Measurements from ENCODE around the gene TSPYL1.

TSPYL1 gene

DNA sequence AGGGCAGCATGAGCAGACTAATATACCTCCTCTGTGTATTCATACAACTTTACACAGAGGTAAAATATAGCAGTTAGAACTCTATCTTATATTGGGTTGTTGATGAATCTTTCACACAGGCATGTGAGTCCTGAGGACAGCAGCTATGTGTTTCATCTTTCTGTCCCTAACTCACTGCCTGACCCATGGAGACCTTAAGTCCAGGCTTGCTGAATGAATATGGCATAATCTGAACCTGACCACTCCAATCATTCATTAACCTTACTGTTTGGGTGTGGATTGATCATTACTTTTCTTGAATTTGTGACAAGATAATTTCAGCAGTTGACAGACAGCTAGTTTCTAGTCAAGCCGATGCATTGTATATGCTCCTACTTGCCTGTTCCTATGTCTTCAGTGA is 27.3 kb upstream of the TSPYL1 start (continued):
- TF ChIP-seq, protein P1, sequence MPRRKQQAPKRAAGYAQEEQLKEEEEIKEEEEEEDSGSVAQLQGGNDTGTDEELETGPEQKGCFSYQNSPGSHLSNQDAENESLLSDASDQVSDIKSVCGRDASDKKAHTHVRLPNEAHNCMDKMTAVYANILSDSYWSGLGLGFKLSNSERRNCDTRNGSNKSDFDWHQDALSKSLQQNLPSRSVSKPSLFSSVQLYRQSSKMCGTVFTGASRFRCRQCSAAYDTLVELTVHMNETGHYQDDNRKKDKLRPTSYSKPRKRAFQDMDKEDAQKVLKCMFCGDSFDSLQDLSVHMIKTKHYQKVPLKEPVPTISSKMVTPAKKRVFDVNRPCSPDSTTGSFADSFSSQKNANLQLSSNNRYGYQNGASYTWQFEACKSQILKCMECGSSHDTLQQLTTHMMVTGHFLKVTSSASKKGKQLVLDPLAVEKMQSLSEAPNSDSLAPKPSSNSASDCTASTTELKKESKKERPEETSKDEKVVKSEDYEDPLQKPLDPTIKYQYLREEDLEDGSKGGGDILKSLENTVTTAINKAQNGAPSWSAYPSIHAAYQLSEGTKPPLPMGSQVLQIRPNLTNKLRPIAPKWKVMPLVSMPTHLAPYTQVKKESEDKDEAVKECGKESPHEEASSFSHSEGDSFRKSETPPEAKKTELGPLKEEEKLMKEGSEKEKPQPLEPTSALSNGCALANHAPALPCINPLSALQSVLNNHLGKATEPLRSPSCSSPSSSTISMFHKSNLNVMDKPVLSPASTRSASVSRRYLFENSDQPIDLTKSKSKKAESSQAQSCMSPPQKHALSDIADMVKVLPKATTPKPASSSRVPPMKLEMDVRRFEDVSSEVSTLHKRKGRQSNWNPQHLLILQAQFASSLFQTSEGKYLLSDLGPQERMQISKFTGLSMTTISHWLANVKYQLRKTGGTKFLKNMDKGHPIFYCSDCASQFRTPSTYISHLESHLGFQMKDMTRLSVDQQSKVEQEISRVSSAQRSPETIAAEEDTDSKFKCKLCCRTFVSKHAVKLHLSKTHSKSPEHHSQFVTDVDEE (CRISPR knock-in tag; IDR thresholded peaks at IDR 0.05), result no peak
- TF ChIP-seq ESRRG (CRISPR knock-in tag; IDR thresholded peaks at IDR 0.05) (no peak), TCF4 (CRISPR knock-in tag; IDR thresholded peaks at IDR 0.05; ENCODE audit: borderline replicate concordance) (no peak), ISL1 (CRISPR knock-in tag; IDR thresholded peaks at IDR 0.05) (no peak), CSDC2 (CRISPR knock-in tag; IDR thresholded peaks at IDR 0.05) (no peak)
- TF ChIP-seq, protein P2, sequence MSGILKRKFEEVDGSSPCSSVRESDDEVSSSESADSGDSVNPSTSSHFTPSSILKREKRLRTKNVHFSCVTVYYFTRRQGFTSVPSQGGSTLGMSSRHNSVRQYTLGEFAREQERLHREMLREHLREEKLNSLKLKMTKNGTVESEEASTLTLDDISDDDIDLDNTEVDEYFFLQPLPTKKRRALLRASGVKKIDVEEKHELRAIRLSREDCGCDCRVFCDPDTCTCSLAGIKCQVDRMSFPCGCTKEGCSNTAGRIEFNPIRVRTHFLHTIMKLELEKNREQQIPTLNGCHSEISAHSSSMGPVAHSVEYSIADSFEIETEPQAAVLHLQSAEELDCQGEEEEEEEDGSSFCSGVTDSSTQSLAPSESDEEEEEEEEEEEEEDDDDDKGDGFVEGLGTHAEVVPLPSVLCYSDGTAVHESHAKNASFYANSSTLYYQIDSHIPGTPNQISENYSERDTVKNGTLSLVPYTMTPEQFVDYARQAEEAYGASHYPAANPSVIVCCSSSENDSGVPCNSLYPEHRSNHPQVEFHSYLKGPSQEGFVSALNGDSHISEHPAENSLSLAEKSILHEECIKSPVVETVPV (CRISPR knock-in tag; IDR thresholded peaks at IDR 0.05), result no peak

DNA sequence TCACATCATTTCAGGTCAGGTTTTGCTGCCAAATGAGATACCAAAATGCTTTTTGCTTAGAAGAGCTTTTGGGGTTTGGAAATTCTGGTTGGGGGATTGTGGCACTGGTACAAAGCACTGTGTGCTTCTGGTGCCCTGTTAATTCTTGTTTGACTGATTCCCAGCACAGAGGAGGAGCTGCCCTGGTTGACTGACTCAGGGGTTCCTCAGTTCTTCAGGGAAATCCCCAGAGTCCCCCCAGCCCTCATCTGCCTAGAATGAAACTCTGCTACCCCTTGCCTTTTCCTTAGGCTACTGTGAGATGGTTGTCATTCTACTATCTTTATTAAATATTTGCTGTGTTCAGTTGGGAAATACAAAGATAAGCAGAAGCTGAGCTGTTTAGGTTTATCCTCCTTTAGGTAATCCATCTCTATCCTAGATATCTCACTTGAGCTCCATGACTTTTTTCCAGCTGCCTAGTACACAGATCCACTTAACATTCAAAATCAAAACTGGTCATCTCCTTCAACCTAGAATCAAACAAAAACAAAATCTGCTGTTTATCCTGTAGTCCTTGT is 24.9 kb upstream of the TSPYL1 start:
- no peak for ATAC-seq
- TF ChIP-seq, protein P2 (CRISPR knock-in tag; IDR thresholded peaks at IDR 0.05), result no peak
- TF ChIP-seq RARB (CRISPR knock-in tag; IDR thresholded peaks at IDR 0.05) (no peak), ZNF8 (CRISPR knock-in tag; IDR thresholded peaks at IDR 0.05) (no peak), PPARA (CRISPR knock-in tag; IDR thresholded peaks at IDR 0.05; ENCODE audit: borderline replicate concordance) (no peak), ZC3H10 (CRISPR knock-in tag; IDR thresholded peaks at IDR 0.05) (no peak), PATZ1 (CRISPR knock-in tag; IDR thresholded peaks at IDR 0.05; ENCODE audit: borderline replicate concordance) (no peak), TCF4 (CRISPR knock-in tag; IDR thresholded peaks at IDR 0.05; ENCODE audit: borderline replicate concordance) (no peak), GLIS3 (CRISPR knock-in tag; IDR thresholded peaks at IDR 0.05) (no peak), ISL1 (CRISPR knock-in tag; IDR thresholded peaks at IDR 0.05) (no peak), ESRRG (CRISPR knock-in tag; IDR thresholded peaks at IDR 0.05) (no peak), POU6F1 (CRISPR knock-in tag; IDR thresholded peaks at IDR 0.05; ENCODE audit: borderline replicate concordance, low read depth) (no peak), SNAI2 (CRISPR knock-in tag; IDR thresholded peaks at IDR 0.05) (no peak), ZNF565 (CRISPR knock-in tag; conservative IDR thresholded peaks at IDR 0.05; ENCODE audit: low read depth) (no peak), TOX (CRISPR knock-in tag; IDR thresholded peaks at IDR 0.05; ENCODE audit: borderline replicate concordance) (no peak), BACH2 (CRISPR knock-in tag; IDR thresholded peaks at IDR 0.05; ENCODE audit: borderline replicate concordance) (no peak), ARNTL (CRISPR knock-in tag; IDR thresholded peaks at IDR 0.05; ENCODE audit: borderline replicate concordance, low read depth) (no peak), ZNF70 (CRISPR knock-in tag; IDR thresholded peaks at IDR 0.05) (no peak)
- TF ChIP-seq, protein P3, sequence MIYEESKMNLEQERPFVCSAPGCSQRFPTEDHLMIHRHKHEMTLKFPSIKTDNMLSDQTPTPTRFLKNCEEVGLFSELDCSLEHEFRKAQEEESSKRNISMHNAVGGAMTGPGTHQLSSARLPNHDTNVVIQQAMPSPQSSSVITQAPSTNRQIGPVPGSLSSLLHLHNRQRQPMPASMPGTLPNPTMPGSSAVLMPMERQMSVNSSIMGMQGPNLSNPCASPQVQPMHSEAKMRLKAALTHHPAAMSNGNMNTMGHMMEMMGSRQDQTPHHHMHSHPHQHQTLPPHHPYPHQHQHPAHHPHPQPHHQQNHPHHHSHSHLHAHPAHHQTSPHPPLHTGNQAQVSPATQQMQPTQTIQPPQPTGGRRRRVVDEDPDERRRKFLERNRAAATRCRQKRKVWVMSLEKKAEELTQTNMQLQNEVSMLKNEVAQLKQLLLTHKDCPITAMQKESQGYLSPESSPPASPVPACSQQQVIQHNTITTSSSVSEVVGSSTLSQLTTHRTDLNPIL (CRISPR knock-in tag; IDR thresholded peaks at IDR 0.05; ENCODE audit: low read depth), result no peak
